Uterus (tissue), 4 donors: ENCODE data around the gene GLCCI1. TPM values are rescaled to one million over a fixed set of nuclear protein-coding genes. Genes with fewer than 3 reads are reported as not detected.

Source experiments
- DNase-seq, 2 donors: peaks; one replicate each; pipeline ENCODE4 v3.0.0-alpha.2; 2019 to 2020
- H3K27ac ChIP-seq, 2 donors: fragments of 200-600 bp; sonication (generic); 1 replicate in 1 of 2; 2 replicates in 1 of 2; pipeline ENCODE4 v1.5.1; 2016 to 2018
- H3K27me3 ChIP-seq, 2 donors: fragments of 200-600 bp; sonication (generic); one replicate each; pipeline ENCODE4 v1.5.1; 2018 to 2019; ENCODE audit warnings: control low read depth in 1 of 2
- H3K36me3 ChIP-seq, 2 donors: fragments of 200-600 bp; sonication (generic); one replicate each; pipeline ENCODE4 v1.5.1; 2019; ENCODE audit warnings: control low read depth in 1 of 2
- H3K4me1 ChIP-seq, 2 donors: fragments of 200-600 bp; sonication (generic); one replicate each; pipeline ENCODE4 v1.5.1; 2018 to 2019; ENCODE audit warnings: control low read depth in 1 of 2
- H3K4me3 ChIP-seq, 2 donors: fragments of 200-600 bp; sonication (generic); 1 replicate in 1 of 2; 2 replicates in 1 of 2; pipeline ENCODE4 v1.5.1; 2018 to 2019; ENCODE audit warnings: mild to moderate bottlenecking in 1 of 2
- H3K9me3 ChIP-seq, 2 donors: fragments of 200-600 bp; sonication (generic); one replicate each; pipeline ENCODE4 v1.5.1; 2019; ENCODE audit warnings: control low read depth in 1 of 2
- POLR2A ChIP-seq, 2 donors: fragments of 450-650 bp; IDR thresholded peaks; one replicate each; pipeline ENCODE4 v1.6.1; 2016; ENCODE audit warnings: antibody characterized with exemption in 2 of 2, mild to moderate bottlenecking in 1 of 2, moderate library complexity in 1 of 2
- intact Hi-C: fragments of 100-400 bp; cut with DNase I; formaldehyde crosslinking; loops from one replicate; pipeline ENCODE4 v1.15.1; 2023; ENCODE audit warnings: low total_unique reads
- total RNA-seq, 4 donors: library from RNA; depleted of rRNA in 3 of 4; stranded (reverse); fragments of >200 nt in 3 of 4; gene quantifications; one replicate each; pipeline versions ENCODE4 v1.1.0 to v1.2.4, GENCODE V29; 2014 to 2023
- TF ChIP-seq, protein P1 (sequence below), 4 experiments: fragments of 200-600 bp in 2 of 4; fragments of 450-650 bp in 2 of 4; sonication (generic) in 2 of 4; IDR thresholded peaks; one replicate each; pipeline ENCODE4 v1.5.1; 2016 to 2019; ENCODE audit warnings: antibody characterized with exemption in 4 of 4, mild to moderate bottlenecking in 2 of 4, moderate library complexity in 1 of 4
- donor health status: DM: yes; HTN: yes; CAD: no.

Gene GLCCI1
- total RNA-seq, 4 donors from 2014 or later = 2.9 to 21.6 (median 9.0) TPM

DNA sequence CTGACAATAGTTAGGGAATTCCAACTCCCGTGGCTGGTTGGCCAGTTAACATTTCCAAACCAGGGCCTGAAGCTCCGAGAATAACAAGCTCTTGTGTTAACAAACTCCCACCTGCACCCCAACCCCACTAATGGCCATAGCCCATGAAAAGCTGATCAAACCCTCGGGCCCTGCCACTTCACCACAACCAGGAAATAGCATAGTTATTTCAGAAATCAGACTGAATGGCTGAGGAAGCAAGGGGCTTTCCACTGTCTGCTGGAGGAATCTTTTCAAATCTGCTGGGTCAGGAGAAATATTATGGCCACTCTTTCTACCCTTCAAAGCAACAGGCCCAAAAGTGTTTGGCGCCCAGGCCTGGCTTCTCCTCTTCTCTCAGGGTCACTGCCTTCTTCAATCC lies 145.6 kb downstream of the GLCCI1 start:
- no peak overlapping the region for H3K27ac ChIP-seq
- intact Hi-C loops = no loop called here
- TF ChIP-seq, protein P1, sequence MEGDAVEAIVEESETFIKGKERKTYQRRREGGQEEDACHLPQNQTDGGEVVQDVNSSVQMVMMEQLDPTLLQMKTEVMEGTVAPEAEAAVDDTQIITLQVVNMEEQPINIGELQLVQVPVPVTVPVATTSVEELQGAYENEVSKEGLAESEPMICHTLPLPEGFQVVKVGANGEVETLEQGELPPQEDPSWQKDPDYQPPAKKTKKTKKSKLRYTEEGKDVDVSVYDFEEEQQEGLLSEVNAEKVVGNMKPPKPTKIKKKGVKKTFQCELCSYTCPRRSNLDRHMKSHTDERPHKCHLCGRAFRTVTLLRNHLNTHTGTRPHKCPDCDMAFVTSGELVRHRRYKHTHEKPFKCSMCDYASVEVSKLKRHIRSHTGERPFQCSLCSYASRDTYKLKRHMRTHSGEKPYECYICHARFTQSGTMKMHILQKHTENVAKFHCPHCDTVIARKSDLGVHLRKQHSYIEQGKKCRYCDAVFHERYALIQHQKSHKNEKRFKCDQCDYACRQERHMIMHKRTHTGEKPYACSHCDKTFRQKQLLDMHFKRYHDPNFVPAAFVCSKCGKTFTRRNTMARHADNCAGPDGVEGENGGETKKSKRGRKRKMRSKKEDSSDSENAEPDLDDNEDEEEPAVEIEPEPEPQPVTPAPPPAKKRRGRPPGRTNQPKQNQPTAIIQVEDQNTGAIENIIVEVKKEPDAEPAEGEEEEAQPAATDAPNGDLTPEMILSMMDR (IDR thresholded peaks at IDR 0.05) = no peak
- TF ChIP-seq POLR2A (IDR thresholded peaks at IDR 0.05) = no peak

DNA sequence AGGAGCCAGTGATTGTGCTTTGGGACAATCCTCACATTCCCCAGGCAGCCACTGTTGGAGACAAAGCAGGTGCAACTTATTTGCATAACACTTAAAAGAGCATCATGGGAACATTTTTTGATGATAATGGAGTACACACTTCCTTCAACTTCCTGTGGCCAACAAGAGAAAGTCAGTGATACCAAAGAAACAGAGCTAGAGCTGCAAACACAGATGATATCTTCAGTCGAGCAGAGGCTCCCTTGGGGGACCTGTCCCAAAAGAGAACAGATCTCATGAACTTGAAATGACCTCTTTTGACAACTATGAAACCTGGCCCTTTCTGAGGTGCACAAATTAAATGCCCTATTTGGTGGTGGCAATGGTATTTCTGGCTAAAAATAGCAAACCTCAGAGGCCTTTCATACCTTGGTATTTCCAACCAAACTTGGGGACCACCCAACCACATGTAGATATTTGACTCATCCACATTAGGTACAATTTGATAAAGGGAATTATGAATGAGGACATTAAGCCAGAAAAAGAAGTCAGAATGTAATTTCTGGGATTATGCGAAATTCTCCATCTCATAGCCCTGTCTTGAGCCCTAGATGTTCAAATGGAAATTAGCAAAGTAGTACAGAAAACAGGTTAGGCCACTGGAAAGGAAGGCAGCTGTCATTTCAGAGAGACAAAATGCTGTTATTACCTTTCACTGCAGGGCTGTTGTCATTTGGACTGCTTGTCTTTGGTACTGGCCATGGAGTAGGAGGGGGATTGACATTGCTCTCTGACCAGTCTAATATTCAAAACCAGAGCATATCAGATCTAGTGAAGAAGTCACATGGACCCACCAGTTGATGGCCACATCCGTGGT lies 147.2 kb downstream of the GLCCI1 start:
- no peak for TF ChIP-seq POLR2A (IDR thresholded peaks at IDR 0.05)
- TF ChIP-seq, protein P1 (IDR thresholded peaks at IDR 0.05) = no peak
- no peak overlapping the region for H3K27ac ChIP-seq
- intact Hi-C loops = no loop called here

More for the DNA sequence above, 145.6 kb downstream of the GLCCI1 start:
- Histone ChIP-seq H3K4me3 (no peak overlapping the region), H3K9me3 (no peaks in the 10 kb centered on the region), H3K27me3 (no peaks in the 10 kb centered on the region), H3K36me3 (no peaks in the 10 kb centered on the region), H3K4me1 (no peaks in the 10 kb centered on the region)
- no peak for DNase-seq

DNA sequence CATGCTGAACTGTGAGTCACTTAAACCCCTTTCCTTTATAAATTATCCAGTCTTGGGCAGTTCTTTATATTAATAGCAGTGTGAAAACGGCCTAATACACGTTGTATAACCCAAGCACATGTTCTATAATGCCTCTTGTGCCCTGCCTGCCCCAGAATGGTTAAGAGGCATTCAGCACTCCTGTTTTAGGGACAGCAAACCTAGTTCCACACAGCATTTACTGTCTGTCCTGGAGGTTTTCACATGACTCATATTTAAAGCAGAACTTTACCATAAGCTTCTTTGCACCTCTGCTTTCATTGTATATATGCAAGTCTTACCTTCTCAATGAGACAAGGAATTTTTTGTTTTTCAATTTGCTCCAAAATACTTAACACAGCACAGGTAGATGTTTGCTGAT lies 148.6 kb downstream of the GLCCI1 start:
- TF ChIP-seq, protein P1 (IDR thresholded peaks at IDR 0.05) = no peak
- no peak for TF ChIP-seq POLR2A (IDR thresholded peaks at IDR 0.05)
- intact Hi-C loops = no loop called here
- H3K36me3 ChIP-seq = no peaks in the 10 kb centered on the region
- H3K4me1 ChIP-seq = no peaks in the 10 kb centered on the region
- H3K27me3 ChIP-seq = no peaks in the 10 kb centered on the region
- H3K4me3 ChIP-seq = no peak overlapping the region
- no peak for DNase-seq
- no peak overlapping the region for H3K27ac ChIP-seq
- no peaks in the 10 kb centered on the region for H3K9me3 ChIP-seq

More for the DNA sequence above, 147.2 kb downstream of the GLCCI1 start:
- H3K36me3 ChIP-seq = no peaks in the 10 kb centered on the region
- no peak overlapping the region for H3K4me3 ChIP-seq
- DNase-seq = no peak
- H3K9me3 ChIP-seq = no peaks in the 10 kb centered on the region
- no peaks in the 10 kb centered on the region for H3K4me1 ChIP-seq
- no peaks in the 10 kb centered on the region for H3K27me3 ChIP-seq

DNA sequence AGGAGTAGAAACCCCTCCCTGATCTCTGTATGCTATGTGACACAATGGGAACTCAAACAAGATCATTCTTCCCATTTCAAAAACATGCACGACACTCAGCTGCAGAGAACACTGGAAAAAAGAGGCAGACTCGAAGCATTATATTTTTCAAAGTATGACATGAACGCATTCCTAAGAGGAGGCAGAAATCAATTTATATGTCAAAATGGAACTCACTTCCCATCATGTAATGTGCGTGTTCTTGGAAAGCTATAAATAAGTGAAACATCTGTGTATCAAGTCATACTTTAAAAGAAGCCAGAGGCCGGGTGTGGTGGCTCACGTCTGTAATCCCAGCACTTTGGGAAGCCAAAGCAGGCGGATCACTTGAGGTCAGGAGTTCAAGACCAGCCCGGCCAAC lies 150.7 kb downstream of the GLCCI1 start:
- intact Hi-C loops = no loop called here
- TF ChIP-seq, protein P1 (IDR thresholded peaks at IDR 0.05) = no peak
- TF ChIP-seq POLR2A (IDR thresholded peaks at IDR 0.05) = no peak
- Histone ChIP-seq H3K36me3 (no peaks in the 10 kb centered on the region), H3K9me3 (no peaks in the 10 kb centered on the region), H3K27ac (no peak overlapping the region), H3K27me3 (no peaks in the 10 kb centered on the region), H3K4me1 (no peaks in the 10 kb centered on the region), H3K4me3 (no peak overlapping the region)
- no peak for DNase-seq

DNA sequence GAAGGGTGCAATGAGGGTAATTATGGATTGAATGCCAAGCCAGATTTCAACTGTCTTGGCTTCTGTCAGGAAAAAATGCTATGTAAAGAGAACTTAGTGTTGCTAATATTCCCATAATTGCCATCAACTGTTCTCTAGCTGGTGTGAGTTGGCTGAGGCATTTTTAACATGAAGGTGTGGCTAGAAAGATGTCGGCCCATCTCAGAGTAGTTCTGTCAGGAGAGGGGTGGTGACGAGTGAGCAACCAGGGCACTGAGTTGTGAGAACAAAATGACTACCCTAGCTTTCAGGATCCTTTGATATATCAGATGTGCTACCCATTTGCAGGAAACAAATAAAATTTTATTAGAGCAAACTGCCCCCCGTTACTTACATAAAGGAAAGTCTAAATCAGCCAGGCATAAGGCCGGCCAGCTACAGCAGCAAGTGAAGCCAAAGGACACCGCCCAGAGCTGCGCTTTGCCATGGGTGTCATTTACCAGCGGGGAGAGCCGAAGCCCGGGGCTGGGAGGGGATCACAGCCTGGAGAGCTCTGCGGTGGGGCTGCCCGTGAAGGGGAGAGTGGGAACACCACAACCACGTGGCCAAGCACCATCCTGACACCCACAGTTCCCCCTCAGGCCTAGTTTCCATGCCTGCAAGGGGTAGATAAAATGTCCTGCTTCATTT lies 151.9 kb downstream of the GLCCI1 start:
- H3K9me3 ChIP-seq = no peaks in the 10 kb centered on the region
- no peaks in the 10 kb centered on the region for H3K27me3 ChIP-seq
- DNase-seq = no peak
- TF ChIP-seq, protein P1 (IDR thresholded peaks at IDR 0.05) = no peak
- TF ChIP-seq POLR2A (IDR thresholded peaks at IDR 0.05) = no peak
- no peak overlapping the region for H3K27ac ChIP-seq
- intact Hi-C loops = no loop called here
- H3K36me3 ChIP-seq = no peaks in the 10 kb centered on the region
- no peak overlapping the region for H3K4me3 ChIP-seq
- no peaks in the 10 kb centered on the region for H3K4me1 ChIP-seq
